PC-3 (cell line): ENCODE measurements around the gene TSPAN17.

ENCODE experiments used
- CTCF ChIP-seq: fragments of 300-600 bp; sonication (generic); conservative IDR thresholded peaks from 2 replicates; pipeline ENCODE4 v1.5.1; 2017; ENCODE audit warnings: antibody characterized with exemption, low read depth, mild to moderate bottlenecking, low read length
- EZH2 ChIP-seq: fragments of 300-600 bp; sonication (generic); IDR thresholded peaks from one replicate; pipeline ENCODE4 v1.6.1; 2017; ENCODE audit warnings: antibody characterized with exemption, mild to moderate bottlenecking, low read length; ENCODE audit not compliant: unreplicated experiment
- EZH2phosphoT487 ChIP-seq: fragments of 300-600 bp; sonication (generic); IDR thresholded peaks from 2 replicates; pipeline ENCODE4 v1.6.1; 2018; ENCODE audit warnings: mild to moderate bottlenecking, antibody characterized with exemption, low read length, borderline replicate concordance

GRCh38 chr5:176694146-176694545 lies 46.9 kb downstream of the TSPAN17 start:
- TF ChIP-seq CTCF (no peak), EZH2phosphoT487 (no peak), EZH2 (no peak)
